CD4-positive, alpha-beta memory T cell (primary cell): ENCODE results near the gene RPS6KA3. TPM values are rescaled to one million over a fixed set of nuclear protein-coding genes. Genes with fewer than 3 reads are reported as not detected.
A peak's percentile ranks its signal among the peaks of the same experiment; 100 is the strongest.

Experiments used
- CTCF ChIA-PET: fragments of 350-600 bp; sonication (Branson Sonifier 250); formaldehyde crosslinking; loops from one replicate; lab custom pipeline; 2021; ENCODE audit warnings: inconsistent platforms; ENCODE audit not compliant: partially characterized antibody; lab: Charles Lee
- POLR2A ChIA-PET: fragments of 350-600 bp; sonication (Branson Sonifier 250); formaldehyde crosslinking; loops from one replicate; lab custom pipeline; 2021; ENCODE audit not compliant: partially characterized antibody; lab: Charles Lee
- DNase-seq, 5 donors: peaks; one replicate each; pipeline versions ENCODE4 v3.0.0 to v3.0.0-alpha.2; 2020 to 2022; ENCODE audit warnings: mixed read lengths in 1 of 5
- H3K27ac ChIP-seq: one replicate; pipeline ENCODE4 v1.7.0; 2013; ENCODE audit warnings: low read depth, low read length
- H3K27me3 ChIP-seq: 2 replicates; pipeline ENCODE4 v1.7.0; 2013; ENCODE audit warnings: mild to moderate bottlenecking, low read length, moderate library complexity; ENCODE audit not compliant: insufficient read depth
- H3K36me3 ChIP-seq: 2 replicates; pipeline ENCODE4 v1.7.0; 2013; ENCODE audit warnings: mild to moderate bottlenecking, low read length, moderate library complexity; ENCODE audit not compliant: insufficient read depth
- H3K4me1 ChIP-seq: 2 replicates; pipeline ENCODE4 v1.7.0; 2013; ENCODE audit warnings: mild to moderate bottlenecking, low read length, moderate library complexity; ENCODE audit not compliant: insufficient read depth
- H3K4me3 ChIP-seq, 2 donors: one replicate each; pipeline ENCODE4 v1.7.0; 2013; ENCODE audit warnings: low read length in 2 of 2, mild to moderate bottlenecking in 1 of 2
- H3K9me3 ChIP-seq, 2 donors: one replicate each; pipeline ENCODE4 v1.7.0; 2013; ENCODE audit warnings: low read length in 2 of 2, control low read depth in 1 of 2; ENCODE audit not compliant: control insufficient read depth in 1 of 2
- H3K27ac Mint-ChIP-seq, 7 donors: one replicate each; pipeline ENCODE4 v1.8.0; 2020 to 2021; ENCODE audit warnings: mixed read lengths in 7 of 7, mild to moderate bottlenecking in 6 of 7, inconsistent platforms in 3 of 7, moderate library complexity in 3 of 7
- H3K27me3 Mint-ChIP-seq, 2 donors: one replicate each; pipeline ENCODE4 v1.8.0; 2020 to 2021; ENCODE audit warnings: mixed read lengths in 2 of 2
- H3K36me3 Mint-ChIP-seq, 2 donors: one replicate each; pipeline ENCODE4 v1.8.0; 2020 to 2021; ENCODE audit warnings: mixed read lengths in 2 of 2, inconsistent platforms in 1 of 2, mild to moderate bottlenecking in 1 of 2
- H3K4me1 Mint-ChIP-seq, 4 donors: one replicate each; pipeline ENCODE4 v1.8.0; 2020 to 2021; ENCODE audit warnings: mixed read lengths in 4 of 4, mild to moderate bottlenecking in 1 of 4
- H3K4me3 Mint-ChIP-seq, 8 donors: one replicate each; pipeline ENCODE4 v1.8.0; 2020 to 2021; ENCODE audit warnings: mixed read lengths in 8 of 8, mild to moderate bottlenecking in 7 of 8, moderate library complexity in 6 of 8, inconsistent platforms in 3 of 8
- H3K9me3 Mint-ChIP-seq, 8 donors: one replicate each; pipeline ENCODE4 v1.8.0; 2020 to 2021; ENCODE audit warnings: mixed read lengths in 8 of 8, mild to moderate bottlenecking in 5 of 8, inconsistent platforms in 3 of 8, moderate library complexity in 1 of 8
- intact Hi-C: fragments of 100-400 bp; cut with micrococcal nuclease; formaldehyde crosslinking; loops from one replicate; pipeline ENCODE4 v1.15.1; 2023
- polyA plus RNA-seq, 2 donors: library from polyadenylated mRNA; unstranded; fragments of 300-500 nt; fragmentation: Illumina TruSeq; gene quantifications; one replicate each; pipeline ENCODE4 v1.2.3, GENCODE V29; 2021
- total RNA-seq, 2 experiments: library from RNA; stranded (reverse); gene quantifications; one replicate each; pipeline ENCODE4 v1.2.3, GENCODE V29; 2021

Gene RPS6KA3
- total and polyA plus RNA-seq, 4 experiments from 2014 or later, result 39.7 to 139 (median 99.2) TPM

- Mint-ChIP-seq H3K36me3 (peaks cover 8 to 49% of the 10 kb centered on the region in 2 donors), H3K27ac (peak overlapping the region in 1 of 7 donors; percentile 48), H3K4me1 (peaks cover 0 to 2% (median under 1%) of the 10 kb centered on the region in 4 donors), H3K9me3 (peaks cover 0 to 4% (median 0%) of the 10 kb centered on the region in 8 donors), H3K27me3 (no peaks in the 10 kb centered on the region), H3K4me3 (no peak overlapping the region)
- H3K27me3 ChIP-seq, result no peaks in the 10 kb centered on the region
- no peak overlapping the region for H3K4me3 ChIP-seq
- H3K27ac ChIP-seq, result no peak overlapping the region
- H3K9me3 ChIP-seq, result no peaks in the 10 kb centered on the region
- CTCF ChIA-PET, result no interaction called here
- intact Hi-C loops, result no loop called here
- POLR2A ChIA-PET, result no interaction called here
- H3K36me3 ChIP-seq, result peaks cover 28% of the 10 kb centered on the region
- no peak for DNase-seq
- H3K4me1 ChIP-seq, result no peaks in the 10 kb centered on the region
Observed at GRCh38 chrX:20159797-20160385, 106.8 kb downstream of the RPS6KA3 start.

DNA sequence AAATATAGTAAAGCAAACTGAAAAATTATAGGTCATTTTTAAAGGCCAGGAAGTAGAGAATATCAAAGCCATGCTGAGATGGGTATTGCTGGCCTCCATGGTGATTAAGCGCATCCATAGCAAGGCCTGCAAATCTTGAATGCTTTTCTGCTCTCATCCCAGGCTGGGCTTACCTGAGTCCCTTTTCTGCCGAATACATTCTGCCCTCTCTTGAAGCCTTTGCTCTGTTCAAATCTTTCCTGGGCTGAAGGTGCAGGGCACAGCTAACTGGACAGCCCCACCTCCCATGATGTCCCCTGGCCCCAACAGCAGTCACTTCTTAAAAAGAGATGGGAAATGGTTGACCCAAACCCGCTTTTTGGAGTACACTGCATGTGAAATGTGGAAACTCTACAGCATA is 115.0 kb downstream of the RPS6KA3 start:
- H3K27ac Mint-ChIP-seq, result peak overlapping the region in 2 of 7 donors; percentile 58 to 59
- no peak overlapping the region for H3K4me3 ChIP-seq
- no peak overlapping the region for H3K27ac ChIP-seq
- no peak for DNase-seq
- intact Hi-C loops, result no loop called here
- no peaks in the 10 kb centered on the region for H3K4me1 ChIP-seq
- H3K4me1 Mint-ChIP-seq, result no peaks in the 10 kb centered on the region
- H3K4me3 Mint-ChIP-seq, result no peak overlapping the region
- H3K27me3 Mint-ChIP-seq, result no peaks in the 10 kb centered on the region
- no peaks in the 10 kb centered on the region for H3K9me3 ChIP-seq
- H3K27me3 ChIP-seq, result no peaks in the 10 kb centered on the region
- peaks cover 24% of the 10 kb centered on the region for H3K36me3 ChIP-seq
- no peaks in the 10 kb centered on the region for H3K9me3 Mint-ChIP-seq
- CTCF ChIA-PET, result no interaction called here
- H3K36me3 Mint-ChIP-seq, result peaks cover 29 to 42% of the 10 kb centered on the region in 2 donors
- POLR2A ChIA-PET, result no interaction called here

GRCh38 chrX:20149326-20149725 is 117.4 kb downstream of the RPS6KA3 start:
- no peaks in the 10 kb centered on the region for H3K4me1 ChIP-seq
- Mint-ChIP-seq H3K27ac (peak overlapping the region in 1 of 7 donors; percentile 6), H3K27me3 (no peaks in the 10 kb centered on the region), H3K9me3 (no peaks in the 10 kb centered on the region), H3K36me3 (peaks cover 21 to 25% of the 10 kb centered on the region in 2 donors), H3K4me3 (no peak overlapping the region), H3K4me1 (no peaks in the 10 kb centered on the region)
- no peak overlapping the region for H3K4me3 ChIP-seq
- ChIA-PET CTCF (no interaction called here), POLR2A (no interaction called here)
- no peak overlapping the region for H3K27ac ChIP-seq
- H3K36me3 ChIP-seq, result peaks cover 5% of the 10 kb centered on the region
- no peaks in the 10 kb centered on the region for H3K9me3 ChIP-seq
- intact Hi-C loops, result no loop called here
- no peak for DNase-seq
- H3K27me3 ChIP-seq, result no peaks in the 10 kb centered on the region

GRCh38 chrX:20147561-20147960 is 119.1 kb downstream of the RPS6KA3 start:
- Mint-ChIP-seq H3K27ac (peak overlapping the region in 1 of 7 donors; percentile 52), H3K4me1 (peaks cover 0 to 7% (median 0%) of the 10 kb centered on the region in 4 donors), H3K9me3 (no peaks in the 10 kb centered on the region), H3K36me3 (peaks cover 13% of the 10 kb centered on the region in 2 donors), H3K27me3 (no peaks in the 10 kb centered on the region), H3K4me3 (no peak overlapping the region)
- H3K4me1 ChIP-seq, result no peaks in the 10 kb centered on the region
- DNase-seq, result no peak
- H3K4me3 ChIP-seq, result no peak overlapping the region
- no peaks in the 10 kb centered on the region for H3K27me3 ChIP-seq
- POLR2A ChIA-PET, result no interaction called here
- H3K27ac ChIP-seq, result no peak overlapping the region
- intact Hi-C loops, result no loop called here
- peaks cover 4% of the 10 kb centered on the region for H3K36me3 ChIP-seq
- no peaks in the 10 kb centered on the region for H3K9me3 ChIP-seq
- CTCF ChIA-PET, result interaction anchor here (0.7 kb wide), 1 partner anchor 541 kb away, joined by 4 read pairs; no protein-coding TSS in a partner anchor

DNA sequence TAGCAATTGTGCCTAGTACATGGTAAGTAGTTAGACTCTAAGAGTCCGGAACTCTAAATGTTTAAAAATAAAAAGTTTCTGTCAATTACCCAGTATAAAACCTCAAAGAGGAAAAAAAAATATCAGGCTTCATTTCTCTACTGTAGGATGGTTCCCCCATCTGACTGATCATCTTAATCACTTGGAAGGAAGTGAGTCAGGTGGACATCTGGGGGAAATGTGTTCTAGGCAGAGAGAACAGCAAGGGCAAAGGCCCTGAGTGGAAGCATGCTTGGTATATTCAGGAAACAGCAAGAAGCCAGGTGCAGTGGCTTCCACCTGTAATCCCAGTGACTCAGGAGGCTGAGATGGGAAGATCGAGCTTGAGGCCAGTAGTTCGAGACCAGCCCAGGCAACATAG is 122.2 kb downstream of the RPS6KA3 start:
- Histone ChIP-seq H3K27me3 (no peaks in the 10 kb centered on the region), H3K4me3 (no peak overlapping the region), H3K36me3 (no peaks in the 10 kb centered on the region), H3K27ac (no peak overlapping the region), H3K4me1 (peaks cover 13% of the 10 kb centered on the region), H3K9me3 (no peaks in the 10 kb centered on the region)
- POLR2A ChIA-PET, result no interaction called here
- DNase-seq, result no peak
- Mint-ChIP-seq H3K9me3 (no peaks in the 10 kb centered on the region), H3K36me3 (peaks cover 0 to 8% of the 10 kb centered on the region in 2 donors), H3K27ac (peak overlapping the region in 1 of 7 donors; percentile 4), H3K4me1 (peaks cover 8 to 18% (median 16%) of the 10 kb centered on the region in 4 donors), H3K27me3 (no peaks in the 10 kb centered on the region), H3K4me3 (no peak overlapping the region)
- CTCF ChIA-PET, result no interaction called here
- intact Hi-C loops, result loop anchor here (5.0 kb wide), 1 partner anchor 123 kb away; the partner anchor contains the start of gene RPS6KA3

DNA sequence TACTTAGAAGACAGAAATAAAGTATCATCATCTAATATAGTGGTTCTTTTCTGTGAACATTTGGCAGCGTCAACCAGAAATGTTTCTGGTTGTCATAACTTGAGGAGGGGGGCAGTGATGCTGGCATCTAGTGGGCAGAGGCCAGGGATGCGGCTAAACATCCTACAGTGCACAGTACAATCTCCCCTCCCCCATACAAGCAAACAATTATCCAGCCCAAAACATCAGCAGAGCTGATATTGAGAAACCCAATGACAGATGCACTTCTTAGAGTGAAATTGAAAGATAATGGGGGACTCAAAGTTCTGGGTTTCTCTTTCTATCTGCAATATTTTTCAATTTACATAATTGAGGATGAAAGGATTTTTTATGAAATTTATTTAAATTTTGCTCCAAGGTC is 123.1 kb downstream of the RPS6KA3 start:
- Histone ChIP-seq H3K4me1 (peaks cover 20% of the 10 kb centered on the region), H3K27ac (no peak overlapping the region), H3K36me3 (no peaks in the 10 kb centered on the region), H3K4me3 (no peak overlapping the region), H3K27me3 (no peaks in the 10 kb centered on the region), H3K9me3 (no peaks in the 10 kb centered on the region)
- peaks cover 12 to 24% (median 23%) of the 10 kb centered on the region in 4 donors for H3K4me1 Mint-ChIP-seq
- intact Hi-C loops, result loop anchor here (5.0 kb wide), 1 partner anchor 124 kb away; the partner anchor contains the start of gene RPS6KA3
- POLR2A ChIA-PET, result no interaction called here
- DNase-seq, result no peak
- H3K9me3 Mint-ChIP-seq, result no peaks in the 10 kb centered on the region
- CTCF ChIA-PET, result no interaction called here
- H3K36me3 Mint-ChIP-seq, result peaks cover 0 to 14% of the 10 kb centered on the region in 2 donors
- H3K27me3 Mint-ChIP-seq, result no peaks in the 10 kb centered on the region
- H3K27ac Mint-ChIP-seq, result peak overlapping the region in 5 of 7 donors; percentile 27 to 86 (median 75)
- H3K4me3 Mint-ChIP-seq, result no peak overlapping the region

DNA sequence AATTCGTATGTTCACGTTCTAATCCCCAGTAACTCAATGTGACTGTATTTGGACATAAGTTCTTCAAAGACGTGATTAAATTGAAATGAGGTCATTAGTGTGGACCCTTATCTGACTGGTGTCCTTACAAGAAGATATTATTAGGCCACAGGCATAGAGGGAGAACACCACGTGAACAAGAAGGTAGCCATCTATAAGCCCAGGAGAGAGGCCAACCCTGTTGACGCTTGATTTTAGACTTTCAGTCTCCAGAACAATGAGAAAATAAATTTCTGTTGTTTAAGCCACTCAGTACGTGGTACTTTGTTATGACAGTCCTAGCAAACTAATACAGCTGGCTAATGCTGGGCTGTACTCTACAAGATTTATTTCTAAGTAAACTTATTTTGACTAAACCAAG is 123.6 kb downstream of the RPS6KA3 start:
- intact Hi-C loops, result loop anchor here (5.0 kb wide), 1 partner anchor 124 kb away; the partner anchor contains the start of gene RPS6KA3
- Mint-ChIP-seq H3K4me3 (peak overlapping the region in 7 of 8 donors; percentile 68 to 94 (median 73)), H3K9me3 (no peaks in the 10 kb centered on the region), H3K27me3 (no peaks in the 10 kb centered on the region), H3K4me1 (peaks cover 12 to 24% (median 23%) of the 10 kb centered on the region in 4 donors), H3K27ac (peak overlapping the region; percentile 13 to 89 (median 83)), H3K36me3 (peaks cover 0 to 14% of the 10 kb centered on the region in 2 donors)
- no peak for DNase-seq
- Histone ChIP-seq H3K9me3 (no peaks in the 10 kb centered on the region), H3K27ac (no peak overlapping the region), H3K4me1 (peaks cover 20% of the 10 kb centered on the region), H3K4me3 (no peak overlapping the region), H3K36me3 (no peaks in the 10 kb centered on the region), H3K27me3 (no peaks in the 10 kb centered on the region)
- ChIA-PET CTCF (interaction anchor here (0.6 kb wide), 1 partner anchor 14 kb away, joined by 3 read pairs; no protein-coding TSS in a partner anchor), POLR2A (no interaction called here)
